Activated CD8-positive, alpha-beta T cell treated with anti-CD3 and anti-CD28 coated beads, Interleukin-2, amount 10 ng/mL, durations not matched to agents 7 days and 5 days (primary cell): ENCODE results near the gene PLPP4. TPM values are rescaled to one million over a fixed set of nuclear protein-coding genes. Genes with fewer than 3 reads are reported as not detected.

Experiments used
- ATAC-seq: fragments of 150-1000 bp; cut with Tn5 transposase; one replicate; pipeline ENCODE4 v1.10.0; 2021; ENCODE audit warnings: moderate library complexity
- CTCF ChIA-PET: fragments of 350-600 bp; sonication (Branson Sonifier 250); formaldehyde crosslinking; loops from one replicate; lab custom pipeline; 2021; ENCODE audit warnings: antibody characterized with exemption; lab: Charles Lee
- POLR2A ChIA-PET: fragments of 350-600 bp; sonication (Branson Sonifier 250); formaldehyde crosslinking; loops from one replicate; lab custom pipeline; 2021; ENCODE audit warnings: antibody characterized with exemption; lab: Charles Lee
- DNase-seq: peaks from one replicate; pipeline ENCODE4 v3.0.0-alpha.2; 2020
- H3K27ac Mint-ChIP-seq: one replicate; pipeline ENCODE4 v1.8.0; 2021; ENCODE audit warnings: mild to moderate bottlenecking, mixed read lengths
- H3K27me3 Mint-ChIP-seq: one replicate; pipeline ENCODE4 v1.8.0; 2021; ENCODE audit warnings: low read depth, mixed read lengths
- H3K36me3 Mint-ChIP-seq: one replicate; pipeline ENCODE4 v1.8.0; 2021; ENCODE audit warnings: low read depth, mixed read lengths
- H3K4me1 Mint-ChIP-seq: one replicate; pipeline ENCODE4 v1.8.0; 2021; ENCODE audit warnings: low read depth, mixed read lengths
- H3K4me3 Mint-ChIP-seq: one replicate; pipeline ENCODE4 v1.8.0; 2021; ENCODE audit warnings: mild to moderate bottlenecking, mixed read lengths
- H3K9me3 Mint-ChIP-seq: one replicate; pipeline ENCODE4 v1.8.0; 2022; ENCODE audit warnings: mixed read lengths; ENCODE audit not compliant: insufficient read depth
- total RNA-seq, 2 experiments: library from RNA; stranded (reverse); gene quantifications; one replicate each; pipeline ENCODE4 v1.2.3, GENCODE V29; 2021

PLPP4 gene
- total RNA-seq, 2 experiments from 2014 or later: not detected

GRCh38 chr10:120607710-120608703 is 151.0 kb downstream of the PLPP4 start:
- H3K27ac Mint-ChIP-seq: no peak overlapping the region
- ChIA-PET CTCF (no interaction called here), POLR2A (no interaction called here)
- H3K27me3 Mint-ChIP-seq: no peaks in the 10 kb centered on the region
- ATAC-seq: no peak
- H3K9me3 Mint-ChIP-seq: no peaks in the 10 kb centered on the region
- H3K4me3 Mint-ChIP-seq: no peak overlapping the region
- H3K36me3 Mint-ChIP-seq: no peaks in the 10 kb centered on the region
- no peak for DNase-seq
- H3K4me1 Mint-ChIP-seq: no peaks in the 10 kb centered on the region

DNA sequence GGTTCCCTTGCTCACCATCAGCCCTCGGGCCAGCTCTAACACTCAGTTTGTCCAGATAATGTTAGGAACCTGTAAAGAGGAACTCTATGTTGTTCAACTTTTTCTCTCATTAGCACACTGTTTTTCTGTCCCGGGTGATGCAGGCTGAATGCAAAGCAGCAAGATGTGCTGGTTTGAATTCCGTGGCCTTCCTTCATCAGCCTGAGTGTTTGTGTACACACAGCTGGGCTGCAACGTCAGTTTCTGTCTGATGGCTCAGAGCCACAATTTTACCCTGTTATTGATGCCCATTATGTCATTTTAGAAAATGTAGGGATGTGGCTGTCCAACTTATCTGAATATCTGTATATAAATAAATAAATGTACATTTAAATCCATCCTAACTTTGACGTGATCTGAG is 152.0 kb downstream of the PLPP4 start:
- no peak for ATAC-seq
- DNase-seq: no peak
- ChIA-PET CTCF (no interaction called here), POLR2A (no interaction called here)
- H3K27me3 Mint-ChIP-seq: no peaks in the 10 kb centered on the region
- no peaks in the 10 kb centered on the region for H3K36me3 Mint-ChIP-seq
- no peak overlapping the region for H3K27ac Mint-ChIP-seq
- no peak overlapping the region for H3K4me3 Mint-ChIP-seq
- H3K9me3 Mint-ChIP-seq: no peaks in the 10 kb centered on the region
- H3K4me1 Mint-ChIP-seq: no peaks in the 10 kb centered on the region

DNA sequence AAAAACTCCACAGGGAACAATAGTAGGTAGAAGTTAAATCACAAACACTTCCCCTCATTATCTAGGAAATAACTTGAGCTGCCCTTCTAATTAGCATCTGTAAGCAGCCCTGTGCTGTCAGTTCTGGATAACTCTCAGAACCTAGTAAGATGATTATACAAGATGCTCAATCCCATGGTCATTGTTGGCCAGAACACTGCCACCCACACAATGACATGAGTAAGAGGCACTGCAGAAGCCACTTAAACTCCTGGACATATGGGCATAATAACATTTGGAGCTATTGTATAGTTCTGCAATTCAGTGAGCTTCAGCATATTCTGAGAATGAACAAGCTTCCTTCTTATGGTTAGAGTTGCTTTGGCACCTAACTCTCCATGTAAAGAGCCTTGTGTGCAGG is 153.8 kb downstream of the PLPP4 start:
- Mint-ChIP-seq H3K27me3 (no peaks in the 10 kb centered on the region), H3K4me3 (no peak overlapping the region), H3K4me1 (no peaks in the 10 kb centered on the region), H3K9me3 (peaks cover 6% of the 10 kb centered on the region), H3K27ac (no peak overlapping the region), H3K36me3 (no peaks in the 10 kb centered on the region)
- DNase-seq: no peak
- ChIA-PET POLR2A (no interaction called here), CTCF (no interaction called here)
- ATAC-seq: no peak

GRCh38 chr10:120612756-120613155 is 155.7 kb downstream of the PLPP4 start:
- POLR2A ChIA-PET: no interaction called here
- no peaks in the 10 kb centered on the region for H3K27me3 Mint-ChIP-seq
- CTCF ChIA-PET: no interaction called here

DNA sequence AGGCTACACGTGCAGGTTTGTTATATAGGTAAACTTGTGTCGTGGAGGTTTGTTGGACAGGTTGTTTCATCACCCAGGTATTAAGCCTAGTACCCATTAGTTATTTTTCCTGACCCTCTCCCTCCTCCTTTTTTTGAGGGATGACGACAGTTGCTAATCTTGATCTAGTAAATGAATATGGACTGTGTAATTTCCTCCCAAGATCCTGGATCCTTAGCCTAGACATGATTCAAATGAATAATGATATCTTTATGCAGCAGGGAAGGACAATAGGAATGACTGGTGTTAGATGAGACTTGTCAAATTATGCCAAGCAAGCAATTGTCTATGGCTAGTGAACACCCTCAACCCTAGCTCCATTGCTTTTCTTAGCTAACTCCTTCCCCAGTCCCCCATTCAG is 156.2 kb downstream of the PLPP4 start:
- Mint-ChIP-seq H3K9me3 (peaks cover 6% of the 10 kb centered on the region), H3K4me3 (no peak overlapping the region), H3K27me3 (no peaks in the 10 kb centered on the region), H3K36me3 (no peaks in the 10 kb centered on the region), H3K27ac (no peak overlapping the region), H3K4me1 (no peaks in the 10 kb centered on the region)
- ATAC-seq: no peak
- ChIA-PET CTCF (no interaction called here), POLR2A (no interaction called here)
- DNase-seq: no peak

More at GRCh38 chr10:120612756-120613155, 155.7 kb downstream of the PLPP4 start:
- no peaks in the 10 kb centered on the region for H3K36me3 Mint-ChIP-seq
- DNase-seq (no peak), ATAC-seq (no peak)
- no peaks in the 10 kb centered on the region for H3K4me1 Mint-ChIP-seq
- H3K27ac Mint-ChIP-seq: no peak overlapping the region
- no peak overlapping the region for H3K4me3 Mint-ChIP-seq
- peaks cover 6% of the 10 kb centered on the region for H3K9me3 Mint-ChIP-seq

GRCh38 chr10:120614680-120615079 is 157.7 kb downstream of the PLPP4 start:
- DNase-seq (no peak), ATAC-seq (no peak)
- ChIA-PET POLR2A (no interaction called here), CTCF (no interaction called here)
- Mint-ChIP-seq H3K36me3 (no peaks in the 10 kb centered on the region), H3K4me1 (no peaks in the 10 kb centered on the region), H3K27ac (no peak overlapping the region), H3K4me3 (no peak overlapping the region), H3K27me3 (no peaks in the 10 kb centered on the region), H3K9me3 (peaks cover 6% of the 10 kb centered on the region)

GRCh38 chr10:120616311-120616911 is 159.4 kb downstream of the PLPP4 start:
- Mint-ChIP-seq H3K27ac (no peak overlapping the region), H3K4me3 (no peak overlapping the region)
- POLR2A ChIA-PET: no interaction called here

DNA sequence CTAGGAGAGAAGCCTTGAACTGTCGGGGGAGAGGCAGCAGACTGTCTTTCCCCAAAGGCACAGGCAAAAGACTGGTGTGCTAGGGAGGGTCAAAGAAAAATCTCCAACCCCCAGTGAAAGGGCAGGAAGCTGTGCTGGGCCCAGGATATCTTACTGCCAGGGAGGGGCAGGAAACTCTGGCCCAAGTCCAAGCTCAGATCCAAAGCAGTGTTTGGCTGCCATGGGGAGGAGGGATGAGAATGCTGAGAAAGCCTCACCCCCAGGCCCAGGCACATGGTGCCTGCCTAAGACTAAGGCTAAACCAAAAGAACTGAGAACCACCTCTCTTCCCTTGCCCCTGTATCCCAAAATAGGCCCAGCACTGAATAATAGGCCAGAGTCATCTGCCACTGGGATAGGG is 171.2 kb downstream of the PLPP4 start:
- CTCF ChIA-PET: no interaction called here
- H3K27ac Mint-ChIP-seq: no peak overlapping the region

More at GRCh38 chr10:120616311-120616911, 159.4 kb downstream of the PLPP4 start:
- H3K4me1 Mint-ChIP-seq: no peaks in the 10 kb centered on the region
- H3K36me3 Mint-ChIP-seq: no peaks in the 10 kb centered on the region
- H3K27me3 Mint-ChIP-seq: no peaks in the 10 kb centered on the region
- peaks cover 6% of the 10 kb centered on the region for H3K9me3 Mint-ChIP-seq
- ATAC-seq (no peak), DNase-seq (no peak)
- CTCF ChIA-PET: no interaction called here

DNA sequence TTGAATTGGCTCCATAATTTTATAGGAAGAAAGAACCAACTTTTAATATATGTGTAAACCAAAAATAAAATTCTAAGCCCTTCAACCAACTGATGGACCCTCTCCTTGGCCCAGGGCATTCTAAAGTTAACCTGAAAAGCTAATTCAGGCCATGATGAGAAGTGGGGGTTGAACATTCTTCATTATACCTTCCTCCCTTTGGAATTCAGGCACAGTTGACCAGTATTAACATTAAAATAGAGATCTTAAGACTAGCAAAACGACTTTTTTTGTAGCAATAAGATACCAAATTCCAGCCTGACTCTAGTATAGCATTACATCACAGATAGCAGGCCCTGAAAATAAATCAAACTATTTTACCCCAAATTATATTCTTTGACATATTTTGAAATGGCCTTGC is 173.2 kb downstream of the PLPP4 start:
- CTCF ChIA-PET: no interaction called here
- ATAC-seq (no peak), DNase-seq (no peak)
- Mint-ChIP-seq H3K4me3 (no peak overlapping the region), H3K27me3 (no peaks in the 10 kb centered on the region), H3K9me3 (no peaks in the 10 kb centered on the region), H3K27ac (no peak overlapping the region), H3K4me1 (no peaks in the 10 kb centered on the region), H3K36me3 (no peaks in the 10 kb centered on the region)
- POLR2A ChIA-PET: no interaction called here

More for the DNA sequence above, 171.2 kb downstream of the PLPP4 start:
- H3K4me3 Mint-ChIP-seq: no peak overlapping the region
- H3K36me3 Mint-ChIP-seq: no peaks in the 10 kb centered on the region
- DNase-seq: no peak
- no peaks in the 10 kb centered on the region for H3K4me1 Mint-ChIP-seq
- POLR2A ChIA-PET: no interaction called here
- ATAC-seq: no peak
- no peaks in the 10 kb centered on the region for H3K27me3 Mint-ChIP-seq
- no peaks in the 10 kb centered on the region for H3K9me3 Mint-ChIP-seq

DNA sequence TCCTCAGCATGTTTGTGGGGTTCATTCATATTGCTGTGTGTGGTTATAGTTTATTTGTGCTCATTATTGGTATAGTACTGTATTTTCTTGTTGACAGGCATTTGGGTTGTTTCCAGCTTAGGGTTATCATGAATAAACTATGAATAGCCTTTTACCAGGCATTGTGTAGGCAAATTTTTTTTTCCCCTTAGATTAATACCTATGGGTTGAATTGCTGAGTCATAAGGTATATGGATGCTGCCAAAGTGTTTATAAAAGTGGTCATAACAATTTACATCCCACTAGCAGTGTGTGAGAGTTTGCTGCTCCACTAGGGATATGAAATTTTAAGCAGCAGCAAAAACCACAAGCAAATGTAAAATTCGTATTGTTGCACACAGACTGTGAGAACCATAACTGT is 175.0 kb downstream of the PLPP4 start:
- ATAC-seq (no peak), DNase-seq (no peak)
- Mint-ChIP-seq H3K4me1 (no peaks in the 10 kb centered on the region), H3K9me3 (no peaks in the 10 kb centered on the region), H3K36me3 (no peaks in the 10 kb centered on the region), H3K4me3 (no peak overlapping the region), H3K27me3 (no peaks in the 10 kb centered on the region), H3K27ac (no peak overlapping the region)
- POLR2A ChIA-PET: no interaction called here
- CTCF ChIA-PET: no interaction called here

DNA sequence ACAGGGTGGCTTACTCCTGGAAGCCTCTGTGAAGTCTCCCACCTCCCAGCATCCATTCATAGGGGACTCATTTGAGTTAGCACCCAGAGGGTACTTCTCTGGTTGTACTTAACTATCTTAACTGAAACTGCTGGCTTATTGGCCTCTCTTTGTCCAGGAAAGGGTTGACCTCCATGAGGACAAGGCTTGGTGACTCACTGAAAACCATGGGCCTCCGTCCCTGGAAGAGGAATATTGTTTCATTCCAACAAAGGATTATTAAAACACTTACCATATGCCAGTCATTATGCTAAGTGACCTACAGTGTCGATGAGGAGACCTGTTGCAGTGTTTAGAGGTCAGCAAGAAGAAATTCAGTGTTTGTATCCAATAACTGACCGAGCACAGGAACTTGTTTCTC is 175.9 kb downstream of the PLPP4 start:
- DNase-seq (no peak), ATAC-seq (no peak)
- CTCF ChIA-PET: no interaction called here
- Mint-ChIP-seq H3K27ac (no peak overlapping the region), H3K36me3 (no peaks in the 10 kb centered on the region), H3K9me3 (no peaks in the 10 kb centered on the region), H3K4me1 (no peaks in the 10 kb centered on the region), H3K4me3 (no peak overlapping the region), H3K27me3 (no peaks in the 10 kb centered on the region)
- POLR2A ChIA-PET: no interaction called here

- DNase-seq: no peak
- Mint-ChIP-seq H3K36me3 (no peaks in the 10 kb centered on the region), H3K4me3 (no peak overlapping the region), H3K9me3 (no peaks in the 10 kb centered on the region), H3K27ac (no peak overlapping the region), H3K4me1 (no peaks in the 10 kb centered on the region), H3K27me3 (no peaks in the 10 kb centered on the region)
- ATAC-seq: no peak
- CTCF ChIA-PET: no interaction called here
- POLR2A ChIA-PET: no interaction called here
Observed at GRCh38 chr10:120634659-120635058, 177.6 kb downstream of the PLPP4 start.
